Caki2 (cell line): ENCODE measurements around the gene ZFHX3. TPM values are rescaled to one million over a fixed set of nuclear protein-coding genes. Genes with fewer than 3 reads are reported as not detected.

Source experiments
- DNase-seq: peaks from one replicate; pipeline ENCODE4 v3.0.0-alpha.2; 2015; ENCODE audit warnings: low read depth
- in situ Hi-C: cut with HindIII; loops from 2 replicates; pipeline ENCODE4 v1.10.0; 2016; ENCODE audit warnings: low sequenced_read_pairs, low pct_unique_long_range_greater_than_20kb, mixed read lengths
- total RNA-seq: library from RNA; depleted of rRNA; stranded (reverse); fragments of >200 nt; shearing (Covaris generic); gene quantifications from 2 replicates; pipeline ENCODE4 v1.2.3, GENCODE V29; 2014; ENCODE audit warnings: low replicate concordance

ZFHX3 gene
- total RNA-seq, 1 experiment from 2014 or later, result 1.6 TPM

GRCh38 chr16:73059779-73060615 is 12.1 kb upstream of the ZFHX3 start:
- in situ Hi-C loops, result no loop called here

GRCh38 chr16:73058616-73059409 is 10.9 kb upstream of the ZFHX3 start:
- DNase-seq, result peak; percentile 83
- in situ Hi-C loops, result no loop called here

More at GRCh38 chr16:73059779-73060615, 12.1 kb upstream of the ZFHX3 start:
- DNase-seq, result no peak

- peak; percentile 56 for DNase-seq
These were observed 10.3 kb upstream of the ZFHX3 start for GRCh38 chr16:73058221-73058615.

GRCh38 chr16:73057291-73058210 is 9.6 kb upstream of the ZFHX3 start:
- in situ Hi-C loops, result no loop called here
- DNase-seq, result peak; percentile 47

More at GRCh38 chr16:73058221-73058615, 10.3 kb upstream of the ZFHX3 start:
- in situ Hi-C loops, result no loop called here

- in situ Hi-C loops, result no loop called here
- peak; percentile 40 for DNase-seq
These were observed 9.0 kb upstream of the ZFHX3 start for GRCh38 chr16:73056921-73057290.

GRCh38 chr16:73056448-73056847 is 8.5 kb upstream of the ZFHX3 start:
- in situ Hi-C loops, result no loop called here
- DNase-seq, result no peak

GRCh38 chr16:73054813-73055482 is 7.0 kb upstream of the ZFHX3 start:
- no peak for DNase-seq
- in situ Hi-C loops, result no loop called here

- in situ Hi-C loops, result no loop called here
- no peak for DNase-seq
These were observed 6.5 kb upstream of the ZFHX3 start for GRCh38 chr16:73054498-73054812.

GRCh38 chr16:73054125-73054484 is 6.2 kb upstream of the ZFHX3 start:
- in situ Hi-C loops, result no loop called here
- DNase-seq, result peak; percentile 31

GRCh38 chr16:73053364-73054124 is 5.6 kb upstream of the ZFHX3 start:
- peak; percentile 75 for DNase-seq
- in situ Hi-C loops, result no loop called here

GRCh38 chr16:73053038-73053363 is 5.1 kb upstream of the ZFHX3 start:
- no peak for DNase-seq

GRCh38 chr16:73052576-73052975 is 4.6 kb upstream of the ZFHX3 start:
- no peak for DNase-seq
- in situ Hi-C loops, result no loop called here

More at GRCh38 chr16:73053038-73053363, 5.1 kb upstream of the ZFHX3 start:
- in situ Hi-C loops, result no loop called here

- in situ Hi-C loops, result no loop called here
- no peak for DNase-seq
These were observed 4.0 kb upstream of the ZFHX3 start for GRCh38 chr16:73051961-73052360.

GRCh38 chr16:73051226-73051625 is 3.3 kb upstream of the ZFHX3 start:
- no peak for DNase-seq
- in situ Hi-C loops, result no loop called here

GRCh38 chr16:73050201-73051099 is 2.5 kb upstream of the ZFHX3 start:
- in situ Hi-C loops, result no loop called here
- DNase-seq, result no peak

GRCh38 chr16:73049511-73049910 is 1.6 kb upstream of the ZFHX3 start:
- in situ Hi-C loops, result no loop called here
- DNase-seq, result no peak

- in situ Hi-C loops, result no loop called here
- DNase-seq, result no peak
These were observed 1.2 kb upstream of the ZFHX3 start for GRCh38 chr16:73049091-73049490.
